GM19468 (cell line): ENCODE results near the gene TP53RK.

Experiments
- ATAC-seq: cut with Tn5 transposase; IDR thresholded peaks from one replicate; pipeline ENCODE4 v1.9.1; 2021; ENCODE audit warnings: mild to moderate bottlenecking, moderate library complexity, moderate number of reproducible peaks; ENCODE audit not compliant: unreplicated experiment; ENCODE audit errors: extremely low read depth

Gene TP53RK

GRCh38 chr20:46641424-46641823, 47.8 kb downstream of the TP53RK start:
- ATAC-seq, result no peak

- no peak for ATAC-seq
These were observed 48.5 kb downstream of the TP53RK start for GRCh38 chr20:46640536-46641311.

GRCh38 chr20:46640044-46640443, 49.2 kb downstream of the TP53RK start:
- ATAC-seq, result no peak

- ATAC-seq, result no peak
These were observed 49.7 kb downstream of the TP53RK start for GRCh38 chr20:46639587-46639986.

GRCh38 chr20:46638898-46639274, 50.4 kb downstream of the TP53RK start:
- no peak for ATAC-seq

GRCh38 chr20:46638134-46638897, 50.9 kb downstream of the TP53RK start:
- no peak for ATAC-seq

- no peak for ATAC-seq
These were observed 51.7 kb downstream of the TP53RK start for GRCh38 chr20:46637427-46638133.

- ATAC-seq, result no peak
These were observed 52.2 kb downstream of the TP53RK start for GRCh38 chr20:46637020-46637419.

- ATAC-seq, result no peak
These were observed 52.7 kb downstream of the TP53RK start for GRCh38 chr20:46636514-46636913.

- no peak for ATAC-seq
These were observed 53.6 kb downstream of the TP53RK start for GRCh38 chr20:46635514-46636136.

- ATAC-seq, result no peak
These were observed 54.7 kb downstream of the TP53RK start for GRCh38 chr20:46634528-46634927.
